NCI-H345 (cell line): ENCODE results near the gene DOCK3.
"Not testable (repeated sequence)": the region's sequence is repeated elsewhere in the genome, so short reads cannot be mapped to it uniquely, and the experiment has no call there.

Experiments
- DNase-seq: peaks from one replicate; lab custom pipeline; 2025; lab: John Stamatoyannopoulos, UW

Gene DOCK3

DNA sequence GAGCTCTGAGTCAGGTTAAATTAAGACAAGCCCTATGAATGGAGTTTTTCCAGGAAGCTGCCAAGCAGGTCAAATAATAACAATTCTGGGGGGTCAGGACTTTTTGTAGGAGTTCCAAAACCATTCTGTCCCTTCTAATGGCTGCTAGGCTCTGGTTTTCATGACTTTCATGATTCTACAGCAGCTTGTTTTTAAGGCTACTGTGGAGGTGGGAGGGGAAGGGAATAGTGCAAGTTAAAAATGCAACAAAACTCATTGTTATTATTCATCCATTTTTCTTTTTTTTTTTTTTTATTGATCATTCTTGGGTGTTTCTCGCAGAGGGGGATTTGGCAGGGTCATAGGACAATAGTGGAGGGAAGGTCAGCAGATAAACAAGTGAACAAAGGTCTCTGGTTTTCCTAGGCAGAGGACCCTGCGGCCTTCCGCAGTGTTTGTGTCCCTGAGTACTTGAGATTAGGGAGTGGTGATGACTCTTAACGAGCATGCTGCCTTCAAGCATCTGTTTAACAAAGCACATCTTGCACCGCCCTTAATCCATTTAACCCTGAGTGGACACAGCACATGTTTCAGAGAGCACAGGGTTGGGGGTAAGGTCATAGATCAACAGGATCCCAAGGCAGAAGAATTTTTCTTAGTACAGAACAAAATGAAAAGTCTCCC, 633.3 kb downstream of the DOCK3 start:
- DNase-seq = not testable (repeated sequence)

DNA sequence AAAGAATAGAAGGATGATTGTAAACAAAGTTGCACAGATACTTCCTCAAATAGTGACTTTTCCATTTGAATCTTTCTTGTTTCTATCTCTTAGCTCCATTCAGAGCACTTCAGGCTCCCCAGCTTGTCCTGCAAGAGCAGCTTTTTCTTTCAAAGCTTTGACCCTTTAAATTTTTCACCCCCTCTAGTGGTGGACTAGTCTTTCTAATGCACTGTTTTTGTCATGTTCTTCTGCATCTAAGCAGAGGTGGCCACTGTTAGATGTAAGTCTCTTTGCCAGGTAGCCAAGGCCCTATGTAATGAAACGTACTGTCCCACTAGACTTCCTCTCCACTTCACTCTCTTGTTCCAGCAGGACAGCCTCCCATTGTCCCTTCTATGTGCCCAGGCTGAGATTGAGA, 636.3 kb downstream of the DOCK3 start:
- peak; percentile 0 for DNase-seq

DNA sequence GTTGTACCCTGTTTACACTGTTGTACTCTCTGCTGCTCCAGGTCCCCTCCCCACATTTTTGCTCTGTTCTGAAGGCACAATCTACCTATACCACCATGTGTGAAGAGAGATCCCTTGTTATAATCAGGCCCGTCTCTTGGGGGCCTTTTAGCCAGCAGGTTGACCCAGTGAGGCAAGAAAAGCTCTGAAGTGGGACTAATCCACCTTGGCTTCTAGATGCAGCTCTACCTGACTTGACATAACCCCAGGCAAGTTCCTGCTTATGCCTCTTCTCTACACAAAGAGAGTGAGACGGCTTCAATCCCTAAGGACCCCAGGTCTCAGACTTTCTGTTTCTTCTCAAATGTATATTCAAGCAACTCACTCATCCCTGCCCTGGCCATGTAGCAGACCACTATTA, 653.5 kb downstream of the DOCK3 start:
- DNase-seq = no peak

DNA sequence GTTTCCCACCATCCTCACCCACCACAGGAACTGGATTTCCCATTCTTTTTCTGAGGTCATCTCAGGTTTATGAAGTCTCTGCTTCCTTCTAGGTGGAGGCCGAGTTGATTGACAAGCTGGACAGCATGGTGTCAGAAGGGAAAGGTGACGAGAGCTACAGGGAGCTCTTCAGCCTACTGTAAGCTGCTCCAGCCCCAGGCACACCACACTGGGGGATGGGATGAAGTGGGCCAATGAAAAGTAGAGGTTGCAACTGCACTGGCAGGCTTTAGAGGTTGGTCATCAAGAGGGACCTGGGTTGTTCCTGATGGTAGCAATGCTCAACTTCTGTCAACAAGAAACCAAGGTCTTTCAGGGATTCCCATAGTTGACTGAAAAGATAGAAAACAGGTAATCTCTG, 655.3 kb downstream of the DOCK3 start:
- DNase-seq = no peak

DNA sequence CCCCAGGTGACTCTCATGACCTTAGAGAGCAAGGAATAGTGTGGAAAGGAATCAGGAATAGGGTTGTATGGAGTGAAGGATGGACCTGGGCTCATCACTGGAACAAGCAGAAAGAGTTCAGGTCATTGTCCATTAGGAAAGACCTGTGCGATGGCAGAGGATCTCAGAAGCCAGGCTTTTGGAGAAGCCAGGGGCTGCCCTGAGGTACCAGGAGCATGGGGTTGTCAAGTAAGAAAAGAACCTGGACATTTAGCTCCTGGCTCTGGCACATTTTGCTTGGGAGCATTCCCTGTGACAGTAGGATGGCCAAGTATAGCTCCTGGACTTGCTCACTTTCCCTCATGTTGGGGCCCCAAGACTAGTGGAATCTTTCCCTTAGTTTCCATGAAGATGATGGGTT, 657.4 kb downstream of the DOCK3 start:
- no peak for DNase-seq

DNA sequence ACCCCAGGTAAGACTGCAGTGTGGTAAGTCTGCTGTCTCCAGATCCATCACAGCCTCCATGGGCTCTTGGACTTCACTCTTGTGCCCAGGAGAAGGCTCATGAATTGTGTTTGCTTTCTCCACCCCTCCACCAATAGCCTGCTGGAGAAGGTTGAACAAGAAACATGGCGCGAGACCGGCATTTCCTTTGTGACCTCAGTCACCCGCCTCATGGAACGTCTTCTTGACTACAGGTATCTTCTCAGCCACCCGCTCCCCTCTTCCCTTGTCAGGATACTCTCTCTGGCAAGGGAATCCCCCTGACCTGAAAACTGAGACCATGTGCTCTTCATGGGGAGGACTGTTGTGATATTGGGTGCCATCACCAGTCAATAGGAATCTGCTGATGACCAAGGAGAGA, 658.3 kb downstream of the DOCK3 start:
- DNase-seq = no peak

DNA sequence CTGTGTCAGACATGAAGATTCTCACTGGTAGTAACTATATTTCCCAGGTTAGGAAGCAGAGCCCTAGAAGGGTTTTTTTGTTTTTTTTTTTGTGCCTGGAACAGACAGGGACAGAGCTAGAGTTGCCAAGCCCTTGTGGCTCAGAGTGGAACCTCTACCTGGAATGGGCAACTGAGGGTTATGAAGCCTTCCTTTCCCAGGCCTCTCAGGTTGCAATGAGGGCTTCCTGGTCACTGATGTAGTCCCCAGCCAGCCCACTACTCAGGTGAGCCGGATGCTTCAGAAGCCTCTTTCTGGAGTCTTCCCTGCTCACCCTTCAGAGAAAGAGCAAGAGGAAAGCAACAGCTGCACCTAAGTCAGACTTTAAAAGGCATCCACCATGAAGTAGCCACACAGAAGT, 661.5 kb downstream of the DOCK3 start:
- no peak for DNase-seq

DNA sequence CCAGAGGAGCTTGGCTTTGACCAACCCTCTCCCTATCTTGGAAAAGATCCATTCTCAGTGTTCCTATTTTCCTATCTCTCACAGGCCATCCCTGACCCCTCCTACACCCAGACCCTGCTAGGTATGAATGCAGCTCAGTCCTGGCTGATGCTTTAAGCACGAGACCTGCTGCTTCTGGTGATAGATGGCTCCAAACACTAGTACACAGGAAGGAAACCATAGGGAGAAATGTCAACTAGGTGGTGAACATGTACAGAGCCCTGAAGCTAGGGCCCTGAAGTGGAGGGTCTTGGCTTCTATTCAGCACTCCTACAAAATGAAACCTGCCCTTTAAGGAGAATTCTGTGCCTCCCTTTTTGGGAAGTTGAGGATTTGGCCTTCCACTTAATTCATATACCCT, 662.9 kb downstream of the DOCK3 start:
- no peak for DNase-seq

DNA sequence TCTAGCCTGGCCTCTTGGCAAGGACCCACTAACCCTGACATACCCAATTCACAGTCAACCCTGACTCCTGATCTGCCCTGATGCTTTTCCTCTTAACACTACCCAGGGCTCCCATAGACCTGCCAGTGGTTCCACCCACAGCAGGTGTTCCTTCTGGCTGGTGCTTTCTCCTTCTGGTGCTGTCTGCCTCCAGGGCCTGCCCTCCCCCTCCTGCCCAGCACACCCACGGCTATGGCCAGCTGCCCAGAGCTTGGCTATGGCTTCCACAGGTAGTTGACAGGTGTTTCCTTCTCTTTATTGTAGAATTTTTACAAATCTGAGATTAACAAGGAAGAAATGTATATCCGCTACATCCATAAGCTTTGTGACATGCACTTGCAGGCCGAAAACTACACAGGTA, 663.9 kb downstream of the DOCK3 start:
- DNase-seq = no peak

DNA sequence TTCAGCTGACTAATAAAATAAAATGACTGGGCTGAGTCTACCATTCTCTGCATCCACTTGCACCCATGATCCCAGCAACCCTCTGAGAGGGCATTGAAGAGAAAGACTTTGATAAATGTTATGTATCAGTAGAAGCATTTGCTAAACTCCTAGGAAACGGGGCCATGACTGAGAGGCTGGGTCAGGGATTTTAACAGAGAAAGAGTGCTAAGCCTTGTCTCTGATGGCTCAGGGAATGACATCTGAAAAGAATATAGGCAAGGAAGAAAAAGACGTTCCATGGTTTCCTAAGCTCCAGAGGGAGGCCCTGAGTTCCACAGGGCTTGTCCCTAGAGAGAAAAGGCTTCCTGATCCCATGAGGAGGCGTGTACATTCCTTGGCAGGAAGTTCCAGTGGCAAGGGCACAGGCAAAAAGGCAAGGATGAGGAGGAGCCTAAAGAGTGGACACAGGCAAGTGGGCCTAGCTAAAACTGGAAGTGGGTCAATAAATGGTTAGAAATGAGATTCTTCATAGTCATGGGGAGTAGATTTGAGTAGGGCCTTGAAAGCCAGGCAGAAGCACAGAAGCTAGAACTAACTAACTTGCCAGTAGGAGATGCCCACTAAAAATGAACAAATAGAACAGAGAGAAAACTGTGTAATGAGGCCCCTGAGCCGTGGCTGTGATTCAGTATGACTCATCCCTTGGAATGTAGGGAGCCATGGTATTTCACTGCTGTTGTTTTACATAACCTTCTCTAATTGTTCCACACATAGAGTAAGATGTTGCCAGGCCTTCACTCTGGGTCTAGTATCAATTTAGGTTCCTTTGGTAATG, 665.5 kb downstream of the DOCK3 start:
- DNase-seq = no peak

DNA sequence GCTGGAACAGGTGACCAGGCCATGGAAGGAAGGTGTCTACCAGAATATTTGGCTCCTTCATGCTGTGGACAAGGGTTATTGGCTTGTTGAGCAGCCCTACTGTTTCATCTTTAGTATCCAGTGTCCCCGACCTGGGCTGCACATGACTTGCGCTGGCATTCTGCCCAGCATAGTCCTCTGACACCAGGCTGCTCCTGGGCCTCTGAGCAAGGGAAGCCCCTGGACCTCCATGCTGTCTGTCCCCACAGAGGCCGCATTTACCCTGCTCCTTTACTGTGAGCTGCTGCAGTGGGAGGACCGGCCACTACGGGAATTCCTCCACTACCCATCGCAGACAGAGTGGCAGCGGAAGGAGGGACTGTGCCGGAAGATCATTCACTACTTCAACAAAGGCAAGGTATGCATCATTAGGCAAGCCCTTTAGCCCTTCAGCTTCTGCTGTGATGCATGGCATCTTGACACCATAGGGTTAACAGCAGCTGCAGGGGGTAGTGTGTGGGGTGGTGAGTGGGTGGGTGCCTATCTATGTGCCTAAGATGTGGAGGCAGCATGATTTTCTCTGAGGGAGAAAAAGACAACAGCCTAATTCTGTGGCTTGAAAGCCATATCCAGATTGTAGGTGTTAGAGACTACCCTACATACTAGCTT, 666.4 kb downstream of the DOCK3 start:
- no peak for DNase-seq

DNA sequence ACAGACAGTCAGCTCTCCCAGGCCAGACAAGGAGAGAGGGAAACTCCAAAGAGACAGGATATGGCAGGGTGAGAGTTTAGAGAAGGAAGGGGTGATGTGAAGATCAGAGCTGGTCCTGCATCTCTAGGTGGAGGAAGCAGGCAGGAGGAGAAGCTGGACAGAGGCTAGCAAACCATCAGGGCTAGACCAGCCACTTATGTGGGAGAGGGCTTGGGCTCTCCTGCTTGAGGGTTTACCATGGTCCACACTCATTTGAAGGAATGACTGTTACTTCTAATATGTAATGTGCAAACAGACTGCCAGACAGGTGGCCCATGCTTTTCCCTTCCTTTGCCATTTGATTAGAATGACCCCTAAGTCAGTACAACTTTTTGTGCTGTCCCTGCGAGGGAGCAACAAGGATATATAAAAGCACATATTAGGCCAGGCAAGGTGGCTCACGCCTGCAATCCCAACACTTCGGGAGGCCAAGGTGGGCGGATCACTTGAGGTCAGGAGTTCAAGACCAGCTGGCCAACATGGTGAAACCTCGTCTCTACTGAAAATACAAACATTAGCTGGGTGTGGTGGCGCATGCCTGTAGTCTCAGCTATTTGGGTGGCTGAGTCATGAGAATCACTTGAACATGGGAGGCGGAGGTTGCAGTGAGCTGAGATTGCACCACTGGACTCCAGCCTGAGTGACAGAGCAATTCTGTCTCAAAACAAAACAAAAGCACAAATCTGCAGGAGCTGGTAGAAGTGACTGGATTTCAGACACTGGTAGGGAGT, 669.4 kb downstream of the DOCK3 start:
- DNase-seq = no peak

DNA sequence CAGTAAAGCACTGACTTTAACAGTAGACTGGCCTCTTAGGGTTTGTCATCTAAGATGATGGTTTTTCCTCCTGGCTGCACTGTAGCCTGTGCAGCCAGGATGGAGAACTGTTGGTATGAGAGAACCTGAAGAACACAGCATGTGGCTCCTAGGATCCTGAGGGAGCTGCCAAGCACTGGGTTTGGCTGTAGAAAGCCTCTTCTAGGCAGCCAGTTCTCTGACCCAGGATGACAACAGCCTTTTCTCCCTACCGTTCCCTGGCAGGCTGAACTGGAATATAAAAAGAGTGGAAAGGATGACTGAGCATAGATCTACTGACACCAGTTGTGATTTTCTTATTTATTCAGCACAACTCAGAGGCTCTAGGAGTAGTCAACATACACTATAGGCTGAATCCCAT, 676.0 kb downstream of the DOCK3 start:
- no peak for DNase-seq

DNA sequence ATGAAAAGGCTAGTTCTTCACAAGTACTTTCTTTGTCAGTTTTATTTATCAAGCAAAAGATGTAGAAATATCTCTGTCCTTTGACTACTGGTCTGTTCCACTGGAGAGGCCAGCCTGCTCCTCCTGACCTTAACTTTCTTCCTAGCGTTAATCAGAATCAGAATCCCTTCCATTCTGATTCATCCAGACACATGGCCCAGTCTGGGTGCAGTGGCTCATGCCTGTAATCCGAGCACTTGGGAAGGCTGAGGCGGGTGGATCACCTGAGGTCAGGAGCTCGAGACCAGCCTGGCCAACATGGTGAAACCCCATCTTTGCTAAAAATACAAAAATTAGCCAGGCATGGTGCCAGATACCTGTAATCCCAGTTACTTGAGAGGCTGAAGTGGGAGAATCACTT, 678.4 kb downstream of the DOCK3 start:
- no peak for DNase-seq

DNA sequence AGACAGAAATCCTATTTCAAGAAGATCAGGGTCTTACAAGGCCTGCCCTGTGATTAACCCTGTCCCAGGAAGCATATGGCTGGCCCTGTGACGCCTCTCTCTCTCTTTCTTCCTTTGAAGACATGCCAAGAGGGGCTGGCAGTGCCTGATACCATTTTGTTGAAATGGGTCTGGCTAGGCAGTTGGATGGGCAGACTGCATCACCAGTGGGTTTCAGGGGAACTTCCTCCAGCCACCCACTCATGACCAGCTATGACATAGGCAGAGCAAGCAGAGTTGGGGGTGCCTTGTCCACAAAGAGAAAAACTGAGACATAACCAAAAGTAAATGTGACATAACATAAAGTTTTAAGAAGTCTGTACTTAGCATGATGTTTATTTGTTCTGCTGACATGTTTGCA, 679.0 kb downstream of the DOCK3 start:
- no peak for DNase-seq

DNA sequence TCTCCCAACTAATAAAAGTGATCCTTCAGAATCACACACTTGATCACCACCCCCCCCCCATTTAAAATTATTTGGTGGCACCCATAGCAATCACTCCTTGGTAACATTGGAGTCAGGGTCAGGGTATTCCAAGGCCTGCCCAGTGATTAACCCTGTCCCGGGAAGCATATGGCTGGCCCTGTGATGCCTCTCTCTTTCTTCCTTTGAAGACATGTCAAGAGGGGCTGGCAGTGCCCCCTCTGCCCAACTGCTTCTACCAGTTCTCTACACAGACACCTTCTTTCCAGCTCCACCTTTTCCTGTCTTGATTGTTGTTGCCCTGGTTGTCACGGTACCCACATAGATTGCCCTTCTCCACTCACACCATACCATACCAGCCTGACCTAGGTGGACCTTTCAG, 679.4 kb downstream of the DOCK3 start:
- DNase-seq = no peak

DNA sequence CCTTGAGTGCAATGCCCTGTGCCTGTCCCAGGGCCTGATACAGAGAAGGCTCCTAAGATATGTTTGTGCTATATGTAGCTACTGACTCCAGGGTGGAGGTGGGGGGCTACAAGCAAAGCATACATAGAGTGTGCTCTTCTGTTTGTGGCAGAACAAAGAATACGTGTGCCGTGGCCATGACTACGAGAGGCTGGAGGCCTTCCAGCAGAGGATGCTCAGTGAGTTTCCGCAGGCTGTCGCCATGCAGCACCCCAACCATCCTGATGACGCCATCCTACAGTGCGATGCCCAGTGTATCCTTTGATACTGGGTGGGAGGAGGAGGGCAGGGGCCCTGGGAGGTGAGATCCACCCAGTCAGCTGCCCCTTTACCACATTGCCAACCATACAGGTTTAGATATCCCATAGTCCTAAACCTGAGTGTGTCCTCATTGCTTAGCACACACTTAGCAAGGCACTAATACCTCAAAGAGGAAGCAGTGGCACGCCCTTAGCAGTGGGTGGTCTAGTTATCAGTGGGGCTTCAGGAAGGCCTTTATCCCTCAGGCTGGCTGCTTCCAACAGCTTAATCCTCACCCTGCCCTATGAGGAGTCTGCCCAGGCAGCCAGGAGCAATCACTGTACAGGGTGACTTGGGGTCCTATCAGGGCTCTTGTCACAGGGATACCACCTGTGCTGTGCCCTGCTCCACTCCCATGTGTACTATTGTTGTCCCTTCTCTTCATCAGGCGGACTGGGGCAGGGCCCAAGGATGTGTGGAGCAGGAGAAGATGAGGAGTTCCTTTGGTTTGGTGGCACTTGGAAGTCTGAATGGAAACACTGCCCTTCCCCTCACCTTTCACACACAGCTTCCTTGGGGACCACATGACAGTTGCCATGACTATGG, 680.2 kb downstream of the DOCK3 start:
- no peak for DNase-seq

DNA sequence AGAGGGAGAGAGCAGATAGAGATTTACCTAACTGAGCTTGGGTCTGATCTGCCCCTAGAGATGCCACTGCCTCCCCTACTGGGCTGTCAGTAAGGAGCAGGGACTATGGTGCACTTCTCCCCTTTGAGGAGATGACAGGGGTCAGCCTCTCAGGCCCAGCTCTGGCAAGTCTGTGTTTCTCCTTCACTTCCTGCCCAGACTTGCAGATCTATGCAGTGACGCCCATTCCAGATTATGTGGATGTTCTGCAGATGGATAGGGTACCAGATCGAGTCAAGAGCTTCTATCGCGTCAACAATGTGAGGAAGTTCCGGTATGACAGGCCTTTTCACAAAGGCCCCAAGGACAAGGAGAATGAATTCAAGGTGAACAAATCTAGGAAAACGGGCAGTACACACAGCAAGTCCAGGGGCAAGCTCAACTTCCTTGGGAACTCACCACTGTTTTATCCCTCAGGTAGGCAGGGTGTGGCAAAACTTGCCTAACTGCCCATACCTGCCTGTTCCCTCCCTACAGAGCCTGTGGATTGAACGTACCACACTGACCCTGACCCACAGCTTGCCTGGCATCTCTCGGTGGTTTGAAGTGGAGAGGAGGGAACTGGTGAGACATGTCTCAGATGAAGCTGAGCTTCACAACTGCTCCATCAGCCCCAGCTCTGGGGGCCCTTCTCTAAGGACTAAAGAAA, 681.3 kb downstream of the DOCK3 start:
- DNase-seq = no peak

DNA sequence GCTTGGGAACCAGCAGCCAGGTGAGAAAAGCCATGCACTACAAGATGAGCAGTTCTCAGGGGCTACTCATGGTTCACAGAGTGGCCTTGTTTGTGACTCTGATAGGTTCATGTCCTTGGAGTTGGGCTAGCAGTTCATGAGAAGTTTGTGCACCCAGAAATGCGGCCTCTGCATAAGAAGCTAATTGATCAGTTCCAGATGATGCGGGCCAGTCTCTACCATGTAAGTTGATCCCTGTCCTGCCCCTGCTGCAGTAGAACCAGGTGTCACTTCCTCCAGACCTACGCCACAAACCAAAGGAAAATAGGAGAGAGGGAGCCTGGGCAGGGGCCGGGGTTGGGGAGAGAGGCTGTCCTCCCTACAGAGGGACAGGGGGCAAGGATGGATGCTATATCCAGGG, 683.1 kb downstream of the DOCK3 start:
- no peak for DNase-seq

DNA sequence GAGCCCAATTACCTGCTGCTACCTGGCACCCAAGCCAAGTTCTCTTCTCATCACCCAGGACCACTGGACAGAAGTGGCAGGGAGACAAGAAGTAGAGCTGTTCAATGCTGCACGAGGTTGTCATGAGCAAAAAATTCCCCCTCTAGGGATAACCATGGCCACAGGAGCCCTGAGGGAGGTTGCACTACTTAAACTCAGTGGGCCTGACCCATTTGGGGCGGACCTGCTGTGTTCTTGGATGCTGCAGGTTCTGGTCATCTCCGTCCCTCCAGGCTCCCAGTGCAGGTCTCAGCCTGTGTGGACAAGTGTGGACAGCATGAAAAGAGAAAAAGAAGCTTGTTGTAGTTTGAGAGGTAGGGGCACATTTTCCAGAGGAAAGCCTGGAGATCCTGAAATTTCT, 684.3 kb downstream of the DOCK3 start:
- DNase-seq = no peak

DNA sequence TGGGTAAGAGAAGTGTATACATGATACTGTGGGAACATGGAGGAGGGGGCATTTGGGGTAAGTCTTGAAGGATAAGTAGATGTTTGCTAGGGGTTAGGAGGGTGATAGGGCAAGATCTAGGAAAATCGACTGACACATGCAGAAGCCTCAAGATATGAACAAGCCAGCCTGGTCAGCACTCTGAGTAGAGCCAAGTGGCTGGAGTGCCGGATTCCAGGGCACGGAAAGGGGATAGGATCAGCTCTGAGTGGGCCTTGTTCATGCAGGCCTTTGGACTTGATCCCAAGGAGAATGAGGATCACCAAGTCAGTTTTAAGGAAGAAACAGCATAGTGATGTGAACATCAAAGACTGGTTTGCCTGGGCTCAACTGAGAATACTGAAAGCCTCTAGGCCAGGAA, 686.1 kb downstream of the DOCK3 start:
- DNase-seq = no peak
